HEK293 (cell line): ENCODE data around the gene KRTAP5-1.

Experiments
- CTCF ChIA-PET: fragments of 350-600 bp; formaldehyde crosslinking; extraction: SDS; loops from one replicate; lab custom pipeline; 2021; ENCODE audit warnings: antibody characterized with exemption; lab: Yijun Ruan, JAX
- POLR2A ChIA-PET: fragments of 300-600 bp; formaldehyde crosslinking; extraction: SDS; loops from one replicate; lab custom pipeline; 2020; ENCODE audit warnings: antibody characterized with exemption, inconsistent platforms; lab: Yijun Ruan, JAX
- H3K27ac ChIP-seq: fragments of 200-500 bp; sonication (Bioruptor generic); 2 replicates; pipeline ENCODE4 v1.5.1; 2014; ENCODE audit warnings: low read depth, low read length, control low read depth, inconsistent platforms; ENCODE audit errors: extremely low read depth
- H3K36me3 ChIP-seq, 2 experiments: fragments of 200-500 bp in 1 of 2; sonication (Bioruptor generic) in 1 of 2; 1 replicate in 1 of 2; 2 replicates in 1 of 2; pipeline ENCODE4 v1.5.1; 2014 to 2017; ENCODE audit warnings: inconsistent platforms in 2 of 2, low read length in 2 of 2; ENCODE audit not compliant: control insufficient read depth in 2 of 2, insufficient read depth in 1 of 2
- H3K4me1 ChIP-seq: fragments of 200-500 bp; sonication (Bioruptor generic); 2 replicates; pipeline ENCODE4 v1.5.1; 2014; ENCODE audit warnings: mild to moderate bottlenecking, low read length, inconsistent platforms; ENCODE audit not compliant: control insufficient read depth, insufficient read depth
- H3K4me3 ChIP-seq: 2 replicates; pipeline ENCODE4 v1.5.1; 2011; ENCODE audit warnings: low read depth, mild to moderate bottlenecking, control low read depth, low read length, moderate library complexity
- H3K9me3 ChIP-seq: fragments of 200-500 bp; sonication (Bioruptor generic); 2 replicates; pipeline ENCODE4 v1.5.1; 2014; ENCODE audit warnings: low read depth, low read length, inconsistent platforms; ENCODE audit not compliant: control insufficient read depth, insufficient read depth
- AEBP2 ChIP-seq: fragments of 450-650 bp; formaldehyde crosslinking; IDR thresholded peaks from 2 replicates; pipeline ENCODE4 v1.5.1; 2016; ENCODE audit warnings: missing biosample characterization, missing genetic modification characterization, borderline replicate concordance
- HOXC10 ChIP-seq: sonication (generic); formaldehyde crosslinking; IDR thresholded peaks from 2 replicates; pipeline ENCODE4 v1.8.1; 2023; ENCODE audit warnings: mild to moderate bottlenecking, missing genetic modification reagents
- KLF8 ChIP-seq: fragments of 450-650 bp; formaldehyde crosslinking; IDR thresholded peaks from 2 replicates; pipeline ENCODE4 v1.5.1; 2016; ENCODE audit warnings: missing biosample characterization, missing genetic modification characterization
- YY1 ChIP-seq: fragments of 450-650 bp; formaldehyde crosslinking; IDR thresholded peaks from 2 replicates; pipeline ENCODE4 v1.5.1; 2018; ENCODE audit warnings: missing biosample characterization, missing genetic modification characterization
- ZNF114 ChIP-seq: fragments of 450-650 bp; formaldehyde crosslinking; IDR thresholded peaks from 2 replicates; pipeline ENCODE4 v1.5.0; 2017; ENCODE audit warnings: missing biosample characterization, missing genetic modification characterization
- ZNF157 ChIP-seq: fragments of 450-650 bp; formaldehyde crosslinking; IDR thresholded peaks from 2 replicates; pipeline ENCODE4 v1.5.1; 2016; ENCODE audit warnings: missing biosample characterization, missing genetic modification characterization
- ZNF18 ChIP-seq: fragments of 450-650 bp; formaldehyde crosslinking; IDR thresholded peaks from 2 replicates; pipeline ENCODE4 v1.5.1; 2016; ENCODE audit warnings: missing biosample characterization, missing genetic modification characterization
- ZNF19 ChIP-seq: fragments of 450-650 bp; formaldehyde crosslinking; IDR thresholded peaks from 2 replicates; pipeline ENCODE4; 2016; ENCODE audit warnings: missing biosample characterization, missing genetic modification characterization, low read depth
- ZNF214 ChIP-seq: fragments of 450-650 bp; formaldehyde crosslinking; IDR thresholded peaks from 2 replicates; pipeline ENCODE4 v1.5.1; 2017; ENCODE audit warnings: missing biosample characterization, mild to moderate bottlenecking, missing genetic modification characterization, borderline replicate concordance
- ZNF221 ChIP-seq: fragments of 450-650 bp; formaldehyde crosslinking; IDR thresholded peaks from 2 replicates; pipeline ENCODE4 v1.5.1; 2017; ENCODE audit warnings: missing biosample characterization, missing genetic modification characterization, borderline replicate concordance
- ZNF274 ChIP-seq, 2 experiments: fragments of 200-500 bp in 1 of 2; fragments of 450-650 bp in 1 of 2; sonication (Bioruptor generic) in 1 of 2; formaldehyde crosslinking in 1 of 2; IDR thresholded peaks; 2 replicates each; pipeline versions ENCODE4 v1.5.1 to v1.6.1; 2014 to 2016; ENCODE audit warnings: borderline replicate concordance in 1 of 2, inconsistent platforms in 1 of 2, low read length in 1 of 2, missing biosample characterization in 1 of 2, missing genetic modification characterization in 1 of 2
- ZNF354C ChIP-seq: fragments of 450-650 bp; formaldehyde crosslinking; IDR thresholded peaks from 2 replicates; pipeline ENCODE4 v1.5.1; 2016; ENCODE audit warnings: missing biosample characterization, missing genetic modification characterization, low read depth, borderline replicate concordance
- ZNF391 ChIP-seq: fragments of 450-650 bp; formaldehyde crosslinking; IDR thresholded peaks from 2 replicates; pipeline ENCODE4 v1.5.1; 2016; ENCODE audit warnings: low read depth, missing biosample characterization, missing genetic modification characterization, borderline replicate concordance
- ZNF521 ChIP-seq: fragments of 450-650 bp; formaldehyde crosslinking; IDR thresholded peaks from 2 replicates; pipeline ENCODE4 v1.5.1; 2017; ENCODE audit warnings: missing biosample characterization, mild to moderate bottlenecking, missing genetic modification characterization
- ZNF544 ChIP-seq: fragments of 450-650 bp; formaldehyde crosslinking; IDR thresholded peaks from 2 replicates; pipeline ENCODE4 v1.5.0; 2017; ENCODE audit warnings: missing biosample characterization, missing genetic modification characterization
- ZXDB ChIP-seq: fragments of 450-650 bp; formaldehyde crosslinking; IDR thresholded peaks from 2 replicates; pipeline ENCODE4 v1.5.1; 2016; ENCODE audit warnings: missing biosample characterization, missing genetic modification characterization
- TF ChIP-seq, protein P1 (sequence below): fragments of 450-650 bp; formaldehyde crosslinking; IDR thresholded peaks from 2 replicates; pipeline ENCODE4 v1.5.1; 2016; ENCODE audit warnings: missing biosample characterization, missing genetic modification characterization
- TF ChIP-seq, protein P2 (sequence below): fragments of 450-650 bp; formaldehyde crosslinking; IDR thresholded peaks from 2 replicates; pipeline ENCODE4 v1.5.1; 2016; ENCODE audit warnings: missing biosample characterization, missing genetic modification characterization

Gene KRTAP5-1

DNA sequence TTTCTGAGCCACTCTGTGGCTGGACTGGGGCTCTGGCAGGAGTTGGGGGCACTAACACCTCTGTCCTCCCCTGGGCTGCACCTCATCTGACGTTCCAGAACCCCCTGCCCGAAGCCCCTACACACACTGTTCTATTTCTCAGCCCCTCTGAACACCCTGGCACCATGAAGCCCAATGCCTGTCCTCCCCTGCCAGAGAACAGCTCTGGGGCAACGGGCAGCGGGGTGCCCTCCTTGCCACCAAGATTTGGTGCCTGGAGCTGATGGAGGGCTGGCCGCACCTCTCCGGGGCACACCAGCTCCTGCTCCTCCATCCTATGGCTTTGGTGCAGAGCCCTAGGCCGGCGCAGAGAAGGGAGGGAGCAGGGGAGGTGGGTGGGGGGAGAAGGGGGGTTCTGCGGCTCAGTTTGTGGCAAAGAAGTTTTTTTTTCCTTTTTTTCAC, 29.4 kb downstream of the KRTAP5-1 start:
- no peaks in the 10 kb centered on the region for H3K4me1 ChIP-seq
- CTCF ChIA-PET = interaction anchor here (0.8 to 1.5 kb wide), 4 partner anchors 9 to 72 kb away, joined by 3 to 8 read pairs (median 4); no protein-coding TSS in a partner anchor
- H3K27ac ChIP-seq = no peak overlapping the region
- POLR2A ChIA-PET = interaction anchor here (0.6 to 1.1 kb wide), 2 partner anchors 9 to 19 kb away, joined by 3 to 5 read pairs; no protein-coding TSS in a partner anchor
- no peak for TF ChIP-seq ZNF544 (tag by site-specific recombination)
- no peak for TF ChIP-seq ZNF221 (tag by site-specific recombination)
- TF ChIP-seq, protein P1, sequence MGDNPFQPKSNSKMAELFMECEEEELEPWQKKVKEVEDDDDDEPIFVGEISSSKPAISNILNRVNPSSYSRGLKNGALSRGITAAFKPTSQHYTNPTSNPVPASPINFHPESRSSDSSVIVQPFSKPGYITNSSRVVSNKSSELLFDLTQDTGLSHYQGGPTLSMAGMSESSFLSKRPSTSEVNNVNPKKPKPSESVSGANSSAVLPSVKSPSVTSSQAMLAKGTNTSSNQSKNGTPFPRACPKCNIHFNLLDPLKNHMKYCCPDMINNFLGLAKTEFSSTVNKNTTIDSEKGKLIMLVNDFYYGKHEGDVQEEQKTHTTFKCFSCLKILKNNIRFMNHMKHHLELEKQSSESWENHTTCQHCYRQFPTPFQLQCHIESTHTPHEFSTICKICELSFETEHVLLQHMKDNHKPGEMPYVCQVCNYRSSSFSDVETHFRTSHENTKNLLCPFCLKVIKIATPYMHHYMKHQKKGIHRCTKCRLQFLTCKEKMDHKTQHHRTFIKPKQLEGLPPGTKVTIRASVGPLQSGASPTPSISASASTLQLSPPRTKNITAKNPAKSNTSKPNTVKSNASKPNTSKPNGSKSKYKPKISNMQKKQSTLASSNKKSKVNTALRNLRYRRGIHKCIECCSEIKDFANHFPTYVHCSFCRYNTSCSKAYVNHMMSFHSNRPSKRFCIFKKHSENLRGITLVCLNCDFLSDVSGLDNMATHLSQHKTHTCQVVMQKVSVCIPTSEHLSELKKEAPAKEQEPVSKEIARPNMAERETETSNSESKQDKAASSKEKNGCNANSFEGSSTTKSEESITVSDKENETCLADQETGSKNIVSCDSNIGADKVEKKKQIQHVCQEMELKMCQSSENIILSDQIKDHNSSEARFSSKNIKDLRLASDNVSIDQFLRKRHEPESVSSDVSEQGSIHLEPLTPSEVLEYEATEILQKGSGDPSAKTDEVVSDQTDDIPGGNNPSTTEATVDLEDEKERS (tag by site-specific recombination) = no peak
- TF ChIP-seq ZNF274 (IDR thresholded peaks at IDR 0.05; ENCODE audit: low read length) = no peak
- TF ChIP-seq ZNF274 (tag by site-specific recombination; IDR thresholded peaks at IDR 0.05; ENCODE audit: borderline replicate concordance) = no peak
- TF ChIP-seq HOXC10 (CRISPR knock-in tag) = no peak
- TF ChIP-seq ZNF114 = no peak
- TF ChIP-seq, protein P2, sequence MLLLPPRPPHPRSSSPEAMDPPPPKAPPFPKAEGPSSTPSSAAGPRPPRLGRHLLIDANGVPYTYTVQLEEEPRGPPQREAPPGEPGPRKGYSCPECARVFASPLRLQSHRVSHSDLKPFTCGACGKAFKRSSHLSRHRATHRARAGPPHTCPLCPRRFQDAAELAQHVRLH (tag by site-specific recombination) = no peak
- no peak for TF ChIP-seq ZNF18 (tag by site-specific recombination)
- no peak for TF ChIP-seq ZNF19
- no peak for TF ChIP-seq ZNF521 (tag by site-specific recombination)
- TF ChIP-seq ZNF214 (tag by site-specific recombination) = no peak
- no peak for TF ChIP-seq ZNF157
- TF ChIP-seq YY1 (tag by site-specific recombination) = no peak
- TF ChIP-seq AEBP2 (tag by site-specific recombination) = no peak
- TF ChIP-seq ZNF391 (tag by site-specific recombination) = no peak
- TF ChIP-seq ZNF354C (tag by site-specific recombination) = no peak
- TF ChIP-seq, all 188 proteins: peak for 0
- no peaks in the 10 kb centered on the region for H3K9me3 ChIP-seq
- no peak overlapping the region for H3K4me3 ChIP-seq
- peaks cover 0 to 33% of the 10 kb centered on the region in 2 experiments; a peak in 1 of 3 replicates for H3K36me3 ChIP-seq

DNA sequence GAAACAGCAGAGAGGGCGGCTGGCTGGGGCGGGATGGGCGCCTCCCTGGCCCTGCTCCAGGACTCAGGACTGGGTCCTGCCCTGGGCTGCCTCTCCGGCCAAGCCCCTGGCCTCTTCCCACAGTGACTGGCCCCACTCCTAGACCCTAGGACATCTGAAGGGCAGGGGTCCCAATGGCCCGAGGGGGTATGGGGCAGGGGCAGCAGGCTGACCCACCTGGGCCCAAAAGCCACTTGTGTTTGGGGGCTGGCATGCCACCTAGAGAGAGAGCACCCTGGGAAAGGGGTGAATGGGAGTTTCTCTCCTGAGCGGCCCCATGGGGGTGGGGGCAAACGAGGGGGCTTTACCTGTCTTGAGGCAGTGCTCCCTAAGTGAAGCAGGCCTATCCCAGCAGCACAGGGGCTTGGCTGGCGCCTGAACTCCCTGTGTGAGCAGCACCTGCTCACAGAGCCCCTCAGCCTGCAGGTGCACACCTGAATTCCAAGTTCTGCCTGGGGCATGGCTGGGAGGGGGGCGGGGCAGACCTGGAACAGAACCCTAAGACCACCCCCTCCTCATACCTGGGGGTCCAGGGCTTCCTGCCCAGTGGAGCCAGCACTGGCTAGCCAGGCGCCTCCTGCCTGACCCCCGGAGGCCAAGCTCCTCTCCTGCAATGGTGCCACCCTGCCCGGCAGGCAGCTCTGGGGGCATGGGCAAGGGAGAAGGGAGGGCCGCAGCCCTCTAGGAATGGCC, 29.9 kb downstream of the KRTAP5-1 start:
- CTCF ChIA-PET = interaction anchor here (0.8 to 1.5 kb wide), 2 partner anchors 9 to 73 kb away, joined by 3 to 8 read pairs; no protein-coding TSS in a partner anchor
- H3K36me3 ChIP-seq = peaks cover 0 to 27% of the 10 kb centered on the region in 2 experiments; a peak in 1 of 3 replicates
- POLR2A ChIA-PET = interaction anchor here (0.6 to 1.1 kb wide), 2 partner anchors 9 to 20 kb away, joined by 3 to 5 read pairs; no protein-coding TSS in a partner anchor
- TF ChIP-seq KLF8 (tag by site-specific recombination) (0 out of 2 replicates have a peak, but pooled peaks have one; percentile 19), ZXDB (tag by site-specific recombination) (no peak)
- H3K9me3 ChIP-seq = no peaks in the 10 kb centered on the region
- no peak overlapping the region for H3K4me3 ChIP-seq
- H3K4me1 ChIP-seq = no peaks in the 10 kb centered on the region
- no peak overlapping the region for H3K27ac ChIP-seq
